SU-DHL-6 (cell line): Measurements from ENCODE around the gene USP11.

Experiments
- H2AFZ ChIP-seq: fragments of 200-600 bp; sonication (generic); 2 replicates; pipeline ENCODE4 v1.6.1; 2014; ENCODE audit warnings: low read depth, mild to moderate bottlenecking, moderate library complexity, mixed read lengths, antibody characterized with exemption, low read length; ENCODE audit not compliant: severe bottlenecking
- H3F3A ChIP-seq: fragments of 200-600 bp; shearing (Covaris generic); 2 replicates; pipeline ENCODE4 v1.6.0; 2016; ENCODE audit warnings: antibody characterized with exemption, mild to moderate bottlenecking; ENCODE audit not compliant: insufficient read depth
- H3K27ac ChIP-seq: fragments of 200-600 bp; sonication (generic); 2 replicates; pipeline ENCODE4 v1.5.1; 2016; ENCODE audit warnings: low read depth, mild to moderate bottlenecking, low read length, moderate library complexity, mixed read lengths
- H3K27me3 ChIP-seq: fragments of 200-600 bp; sonication (generic), shearing (Covaris generic); 2 replicates; pipeline ENCODE4 v1.6.0; 2014; ENCODE audit warnings: mild to moderate bottlenecking, low read length
- H3K36me3 ChIP-seq: fragments of 200-600 bp; sonication (generic); 2 replicates; pipeline ENCODE4 v1.6.1; 2014; ENCODE audit warnings: mild to moderate bottlenecking, low read length, mixed read lengths
- H3K4me2 ChIP-seq: fragments of 300-600, 200-600 bp; shearing (Covaris generic), sonication (generic); 2 replicates; pipeline ENCODE4 v1.6.0; 2014; ENCODE audit warnings: low read length, low read depth, mild to moderate bottlenecking; ENCODE audit not compliant: poor library complexity, severe bottlenecking
- H3K4me3 ChIP-seq: fragments of 200-600 bp; sonication (generic); 2 replicates; pipeline ENCODE4 v1.5.1; 2014; ENCODE audit warnings: antibody characterized with exemption, low read length, mild to moderate bottlenecking, mixed read lengths; ENCODE audit not compliant: insufficient read depth, poor library complexity, severe bottlenecking
- H3K79me2 ChIP-seq: fragments of 200-600 bp; sonication (generic); 2 replicates; pipeline ENCODE4 v1.6.1; 2014; ENCODE audit warnings: mild to moderate bottlenecking, low read length, moderate library complexity; ENCODE audit not compliant: insufficient read depth
- H3K9ac ChIP-seq: fragments of 200-600 bp; sonication (generic); 2 replicates; pipeline ENCODE4 v1.7.0; 2014; ENCODE audit warnings: mild to moderate bottlenecking, low read length
- H3K9me2 ChIP-seq: fragments of 200-600 bp; sonication (generic); replicated peaks from 2 replicates; pipeline ENCODE4 v1.6.1; 2014; ENCODE audit warnings: low read length; ENCODE audit not compliant: insufficient read depth
- H3K9me3 ChIP-seq: fragments of 200-600 bp; sonication (generic); 2 replicates; pipeline ENCODE4 v1.6.1; 2014; ENCODE audit warnings: low read length, mixed read lengths; ENCODE audit not compliant: insufficient read depth
- H4K20me1 ChIP-seq: fragments of 200-600 bp; sonication (generic); 2 replicates; pipeline ENCODE4 v1.6.1; 2014; ENCODE audit warnings: low read depth, mild to moderate bottlenecking, antibody characterized with exemption, low read length, moderate library complexity, mixed read lengths
- EZH2phosphoT487 ChIP-seq: fragments of 200-600 bp; sonication (generic), shearing (Covaris generic); conservative IDR thresholded peaks from 2 replicates; pipeline ENCODE4 v1.6.1; 2018; ENCODE audit warnings: mild to moderate bottlenecking, antibody characterized with exemption, low read length, moderate library complexity, mixed read lengths
- TF ChIP-seq, protein P1 (sequence below): fragments of 200-600 bp; sonication (generic); IDR thresholded peaks from one replicate; pipeline ENCODE4 v1.5.1; 2017; ENCODE audit warnings: antibody characterized with exemption, mild to moderate bottlenecking, low read length, moderate library complexity; ENCODE audit not compliant: insufficient read depth, poor library complexity, severe bottlenecking

USP11 gene

DNA sequence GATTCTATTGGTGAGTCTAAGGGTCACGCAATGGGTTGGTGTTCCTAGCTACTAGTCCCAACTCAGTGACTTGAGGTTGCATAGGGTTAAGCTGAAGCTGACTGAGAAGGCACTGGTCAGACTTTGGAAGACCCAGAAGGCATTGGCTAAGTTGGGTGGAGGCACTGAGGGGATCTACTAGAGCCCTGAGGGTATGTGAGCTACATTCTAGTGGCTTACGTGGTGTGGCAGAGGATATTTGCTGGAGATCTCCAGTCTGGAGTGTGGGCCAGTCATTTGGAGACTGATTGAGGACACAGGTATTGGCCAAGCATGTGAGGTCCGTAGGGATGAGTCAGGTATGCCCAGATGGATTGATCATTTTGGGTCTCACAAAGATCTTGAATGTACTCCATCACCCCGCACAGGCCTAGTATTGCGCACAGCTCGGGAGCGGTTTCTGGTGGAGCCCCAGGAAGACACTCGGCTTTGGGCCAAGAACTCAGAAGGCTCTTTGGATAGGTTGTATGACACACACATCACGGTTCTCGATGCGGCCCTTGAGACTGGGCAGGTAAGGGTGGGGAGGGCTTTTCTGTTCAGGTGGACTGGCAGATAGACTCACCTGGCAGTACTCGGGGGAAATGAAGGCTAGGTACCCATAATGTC is 7.2 kb downstream of the USP11 start:
- Histone ChIP-seq H3K4me3 (no peak overlapping the region), H3K79me2 (peaks cover 30% of the 10 kb centered on the region), H3F3A (no peaks in the 10 kb centered on the region), H3K9ac (no peak overlapping the region), H3K4me2 (no peak overlapping the region), H3K9me3 (no peaks in the 10 kb centered on the region), H3K27me3 (no peaks in the 10 kb centered on the region), H3K27ac (no peak overlapping the region), H3K36me3 (no peaks in the 10 kb centered on the region), H2AFZ (no peak overlapping the region), H4K20me1 (no peaks in the 10 kb centered on the region), H3K9me2 (no peaks in the 10 kb centered on the region)
- TF ChIP-seq, protein P1, sequence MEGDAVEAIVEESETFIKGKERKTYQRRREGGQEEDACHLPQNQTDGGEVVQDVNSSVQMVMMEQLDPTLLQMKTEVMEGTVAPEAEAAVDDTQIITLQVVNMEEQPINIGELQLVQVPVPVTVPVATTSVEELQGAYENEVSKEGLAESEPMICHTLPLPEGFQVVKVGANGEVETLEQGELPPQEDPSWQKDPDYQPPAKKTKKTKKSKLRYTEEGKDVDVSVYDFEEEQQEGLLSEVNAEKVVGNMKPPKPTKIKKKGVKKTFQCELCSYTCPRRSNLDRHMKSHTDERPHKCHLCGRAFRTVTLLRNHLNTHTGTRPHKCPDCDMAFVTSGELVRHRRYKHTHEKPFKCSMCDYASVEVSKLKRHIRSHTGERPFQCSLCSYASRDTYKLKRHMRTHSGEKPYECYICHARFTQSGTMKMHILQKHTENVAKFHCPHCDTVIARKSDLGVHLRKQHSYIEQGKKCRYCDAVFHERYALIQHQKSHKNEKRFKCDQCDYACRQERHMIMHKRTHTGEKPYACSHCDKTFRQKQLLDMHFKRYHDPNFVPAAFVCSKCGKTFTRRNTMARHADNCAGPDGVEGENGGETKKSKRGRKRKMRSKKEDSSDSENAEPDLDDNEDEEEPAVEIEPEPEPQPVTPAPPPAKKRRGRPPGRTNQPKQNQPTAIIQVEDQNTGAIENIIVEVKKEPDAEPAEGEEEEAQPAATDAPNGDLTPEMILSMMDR: no peak
- TF ChIP-seq EZH2phosphoT487: no peak

DNA sequence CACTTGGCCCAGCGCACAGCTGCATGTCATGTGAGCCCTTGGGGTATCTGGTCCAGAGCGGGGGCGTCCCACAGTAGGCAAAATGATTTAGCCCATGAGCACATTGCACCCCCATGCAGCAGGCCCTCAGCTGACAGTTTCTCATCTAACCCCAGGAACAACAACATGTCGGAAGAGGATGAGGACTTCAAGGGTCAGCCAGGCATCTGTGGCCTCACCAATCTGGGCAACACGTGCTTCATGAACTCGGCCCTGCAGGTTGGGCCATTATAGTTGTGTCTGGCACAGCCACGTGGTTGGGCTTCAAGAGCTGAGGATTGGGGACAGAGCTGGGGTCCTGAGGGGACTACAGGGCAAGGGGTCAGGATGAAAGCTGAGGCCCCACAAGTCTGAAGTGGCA is 7.8 kb downstream of the USP11 start:
- TF ChIP-seq, protein P1: no peak
- TF ChIP-seq EZH2phosphoT487: no peak
- Histone ChIP-seq H3K4me3 (no peak overlapping the region), H3K27me3 (no peaks in the 10 kb centered on the region), H3K4me2 (no peak overlapping the region), H3K27ac (no peak overlapping the region), H3K79me2 (peaks cover 24% of the 10 kb centered on the region), H4K20me1 (no peaks in the 10 kb centered on the region), H3K9me3 (no peaks in the 10 kb centered on the region), H3K9me2 (no peaks in the 10 kb centered on the region), H3F3A (no peaks in the 10 kb centered on the region), H3K36me3 (no peaks in the 10 kb centered on the region), H2AFZ (no peak overlapping the region), H3K9ac (no peak overlapping the region)

DNA sequence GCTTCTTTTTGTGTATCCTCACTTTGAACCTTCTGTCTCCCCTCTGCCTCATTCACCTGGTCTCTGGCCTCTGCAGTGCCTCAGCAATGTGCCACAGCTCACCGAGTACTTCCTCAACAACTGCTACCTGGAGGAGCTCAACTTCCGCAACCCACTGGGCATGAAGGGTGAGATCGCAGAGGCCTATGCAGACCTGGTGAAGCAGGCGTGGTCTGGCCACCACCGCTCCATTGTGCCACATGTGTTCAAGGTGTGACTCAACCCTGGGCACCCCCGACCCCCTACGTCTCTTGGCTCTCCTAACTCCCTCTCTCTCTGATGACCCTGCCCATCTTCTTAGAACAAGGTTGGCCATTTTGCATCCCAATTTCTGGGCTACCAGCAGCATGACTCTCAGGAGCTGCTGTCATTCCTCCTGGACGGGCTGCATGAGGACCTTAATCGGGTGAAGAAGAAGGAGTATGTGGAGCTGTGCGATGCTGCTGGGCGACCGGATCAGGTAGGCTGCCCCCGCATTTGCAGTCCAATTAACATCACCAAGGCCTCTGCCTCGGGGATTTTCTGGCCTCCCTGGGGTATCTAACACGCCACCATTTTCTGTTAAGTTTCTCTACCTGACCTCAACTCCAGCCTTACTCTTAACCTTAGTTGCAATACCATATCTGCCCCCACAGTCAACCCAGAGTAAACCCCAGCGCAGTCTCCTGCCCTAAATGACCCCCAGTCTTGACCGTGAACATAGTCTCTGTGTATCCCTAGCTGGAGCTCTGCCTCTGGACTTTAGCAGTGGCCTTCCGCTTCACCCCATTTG is 8.6 kb downstream of the USP11 start:
- H3K4me3 ChIP-seq: no peak overlapping the region
- H3K9me3 ChIP-seq: no peaks in the 10 kb centered on the region
- TF ChIP-seq, protein P1: no peak
- no peak for TF ChIP-seq EZH2phosphoT487
- no peaks in the 10 kb centered on the region for H3K36me3 ChIP-seq
- no peaks in the 10 kb centered on the region for H4K20me1 ChIP-seq
- no peak overlapping the region for H3K4me2 ChIP-seq
- no peaks in the 10 kb centered on the region for H3K9me2 ChIP-seq
- no peaks in the 10 kb centered on the region for H3K27me3 ChIP-seq
- no peak overlapping the region for H3K9ac ChIP-seq
- H3K27ac ChIP-seq: no peak overlapping the region
- peaks cover 16% of the 10 kb centered on the region for H3K79me2 ChIP-seq
- H3F3A ChIP-seq: no peaks in the 10 kb centered on the region
- no peak overlapping the region for H2AFZ ChIP-seq
